Hypothalamus (tissue), 51 donors: ENCODE measurements around the gene POF1B.
A peak's percentile ranks its signal among the peaks of the same experiment; 100 is the strongest.
"Not testable (repeated sequence)": the region's sequence is repeated elsewhere in the genome, so short reads cannot be mapped to it uniquely, and the experiment has no call there.

Experiments used
- DNase-seq, 51 donors: peaks; one replicate each; lab custom pipeline; 2025; lab: John Stamatoyannopoulos, UW

Gene POF1B

GRCh38 chrX:85379174-85379907 lies at the start of gene POF1B:
TSS of gene POF1B (minus strand) at chrX:85379665. CDS start at chrX:85379454, 211 bp downstream.
- no peak for DNase-seq

DNA sequence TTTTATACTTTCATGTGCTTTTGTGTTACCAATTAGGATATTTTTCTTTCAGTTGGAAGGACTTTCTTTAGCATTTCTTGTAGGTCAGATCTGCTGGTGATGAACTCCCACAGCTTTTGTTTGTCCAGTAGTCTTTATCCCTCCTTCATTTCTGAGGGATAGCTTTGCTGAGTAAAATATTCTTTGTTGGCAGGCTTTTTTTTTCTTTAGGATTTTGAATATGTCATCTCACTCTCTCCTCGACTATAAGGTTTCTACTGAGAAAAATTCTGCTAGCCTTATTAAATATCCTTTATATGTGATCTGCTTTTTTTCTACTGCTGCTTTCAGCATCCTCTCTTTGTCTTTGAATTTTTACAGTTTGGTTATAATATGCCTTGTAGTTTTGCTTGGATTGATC lies 49.6 kb upstream of the POF1B start:
- DNase-seq, result no peak

DNA sequence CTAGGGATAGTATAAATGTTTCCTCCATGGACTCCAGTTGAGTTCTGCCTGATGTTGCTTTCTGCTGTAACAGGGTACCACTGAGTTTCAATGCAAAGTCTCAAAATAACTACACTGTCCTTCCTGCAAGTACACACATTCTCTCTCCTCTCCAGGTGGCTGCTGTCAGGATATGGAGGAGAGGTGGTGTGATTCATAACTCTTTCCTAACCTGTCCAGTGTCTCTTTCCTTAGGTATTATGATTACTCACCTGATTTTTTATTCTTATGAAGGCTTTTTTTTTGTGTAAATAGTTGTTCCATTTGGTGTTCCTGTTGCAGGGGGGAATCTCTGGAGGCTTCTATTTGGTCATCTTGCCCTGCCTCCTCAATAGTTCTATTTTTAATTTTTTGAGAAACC lies 39.8 kb upstream of the POF1B start:
- DNase-seq, result no peak

DNA sequence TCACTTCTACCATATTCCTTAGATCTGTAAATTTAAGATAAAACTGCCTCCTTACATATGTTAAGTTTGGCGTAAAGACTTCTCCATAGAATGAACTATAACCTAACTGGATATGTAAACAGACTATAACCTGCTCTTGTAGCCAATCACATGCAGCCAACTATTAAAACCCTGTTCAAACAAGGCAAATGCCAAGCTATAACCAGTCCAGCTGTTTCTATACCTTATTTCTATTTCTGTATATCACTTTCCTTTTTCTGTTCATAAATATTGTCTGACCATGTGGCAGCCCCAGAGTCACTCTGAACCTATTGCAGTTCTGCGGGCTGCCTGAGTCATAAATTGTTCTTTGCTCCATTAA lies 12.4 kb upstream of the POF1B start:
- no peak for DNase-seq

DNA sequence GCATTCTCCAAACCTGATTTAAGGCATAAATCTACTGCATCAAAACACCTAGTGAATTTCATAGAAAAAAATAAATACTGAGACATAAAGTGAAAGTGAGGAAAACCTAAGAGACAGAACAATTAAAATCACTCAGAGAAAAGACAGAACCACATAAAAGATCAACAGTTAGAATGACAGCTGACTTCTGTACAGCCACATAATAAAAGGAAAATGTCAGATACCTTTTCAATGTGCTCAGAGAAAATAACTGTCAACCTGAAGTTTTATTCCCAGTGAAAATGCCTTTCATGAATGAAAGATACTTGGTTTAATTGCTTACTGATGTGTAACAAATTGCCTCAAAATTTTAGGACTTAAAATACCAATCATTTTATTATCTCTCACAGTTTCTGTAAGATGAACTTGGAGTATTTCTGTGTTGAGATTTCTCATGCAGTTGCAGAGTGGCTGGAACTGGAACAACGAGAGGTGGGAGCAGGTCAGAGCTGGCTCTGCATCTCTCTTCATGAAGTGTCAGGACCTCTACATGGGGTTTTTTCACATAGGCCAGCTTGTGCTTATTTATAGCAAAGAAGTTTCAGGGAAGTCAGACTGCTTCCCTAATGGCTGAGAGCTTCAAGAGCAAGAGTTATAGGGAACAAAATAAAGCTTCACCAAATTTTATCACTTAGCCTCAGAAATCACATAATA lies 11.9 kb upstream of the POF1B start:
- DNase-seq, result no peak

DNA sequence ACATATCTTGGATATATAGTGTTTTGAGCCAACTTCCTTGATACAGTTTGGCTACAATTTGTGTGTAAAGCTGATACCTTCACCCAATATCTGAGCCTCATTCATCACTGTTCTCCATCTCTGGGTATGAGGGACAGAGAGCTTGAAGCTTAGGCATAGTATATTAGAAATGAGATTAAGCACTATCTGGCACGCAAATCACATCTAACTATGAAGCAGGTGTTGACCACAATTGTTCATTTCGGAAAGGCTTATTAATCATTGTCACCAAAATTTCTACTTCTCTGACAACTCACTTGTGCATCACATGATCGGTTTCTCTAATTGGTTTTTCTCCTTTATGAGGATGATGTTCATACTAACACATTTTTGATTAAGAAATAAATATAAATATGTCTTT lies 2.1 kb upstream of the POF1B start:
- no peak for DNase-seq

DNA sequence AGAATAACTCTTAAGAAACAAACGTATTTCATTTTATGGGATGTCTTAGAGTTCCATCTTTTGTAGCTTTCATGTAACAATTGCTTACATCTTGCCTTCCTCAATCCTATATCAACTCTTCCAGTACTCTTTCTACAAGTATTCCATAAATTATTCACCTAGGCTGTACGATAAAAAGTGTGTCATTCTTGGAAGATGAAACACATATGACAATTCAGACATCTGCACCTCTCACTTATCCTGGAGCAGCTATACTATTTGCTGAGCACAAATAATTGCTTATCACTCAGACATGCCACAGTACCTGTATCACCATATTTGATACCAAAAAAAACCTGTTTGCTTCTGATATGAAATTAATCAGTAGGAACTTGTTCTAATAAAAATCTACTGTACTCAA lies 1.0 kb downstream of the POF1B start:
- DNase-seq, result no peak

- no peak for DNase-seq
Observed at GRCh38 chrX:85375333-85375738, 4.1 kb downstream of the POF1B start.

DNA sequence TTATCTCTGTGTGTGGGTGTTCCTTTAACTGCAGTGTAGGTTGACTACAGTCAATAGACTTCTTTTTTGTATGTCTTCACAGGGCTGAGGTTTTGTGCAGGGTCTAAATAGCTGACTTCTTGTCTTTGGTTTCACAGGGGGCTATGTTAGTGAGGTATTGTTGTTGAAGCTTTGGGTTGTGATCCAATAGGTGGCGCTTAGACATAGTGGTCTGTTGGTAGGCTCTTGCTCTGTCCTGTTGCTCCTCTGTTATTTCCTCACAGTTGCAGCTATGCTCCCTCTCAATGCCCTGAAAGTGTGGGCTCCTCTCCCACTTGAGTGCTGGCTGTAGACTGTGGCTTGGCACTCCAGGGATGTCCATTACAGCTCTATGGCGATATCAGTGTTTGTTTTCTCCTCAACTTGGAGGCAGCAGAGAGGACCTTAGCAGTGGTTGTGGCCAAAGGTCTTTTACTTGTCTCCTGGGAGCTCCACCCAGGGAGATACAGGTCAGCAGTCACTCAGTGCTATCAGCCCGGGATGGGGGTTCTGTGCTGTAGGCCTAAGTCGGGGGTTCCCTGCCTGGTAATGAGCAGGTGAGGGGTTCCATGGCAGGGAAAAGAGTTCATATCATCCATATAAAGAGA lies 14.0 kb downstream of the POF1B start:
- no peak for DNase-seq

DNA sequence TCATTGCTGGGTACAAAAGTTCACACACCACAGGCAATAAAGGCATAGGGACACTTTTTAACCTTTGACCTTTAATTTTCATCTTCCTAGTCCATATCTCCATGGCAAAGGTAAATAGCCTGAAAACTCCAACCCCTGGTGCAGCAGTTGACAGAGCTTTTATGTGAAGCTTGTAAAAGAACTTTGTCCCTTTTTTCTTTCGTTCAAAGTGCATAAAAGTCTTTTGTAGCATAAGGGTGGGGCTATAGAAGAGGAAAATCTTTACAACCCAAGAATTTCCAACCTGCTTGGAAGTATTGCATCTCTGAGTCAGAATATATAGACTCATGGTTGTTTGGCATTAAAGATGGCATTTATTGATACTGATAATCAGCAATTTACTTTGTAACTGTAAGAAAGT lies 20.4 kb downstream of the POF1B start:
- DNase-seq, result no peak

DNA sequence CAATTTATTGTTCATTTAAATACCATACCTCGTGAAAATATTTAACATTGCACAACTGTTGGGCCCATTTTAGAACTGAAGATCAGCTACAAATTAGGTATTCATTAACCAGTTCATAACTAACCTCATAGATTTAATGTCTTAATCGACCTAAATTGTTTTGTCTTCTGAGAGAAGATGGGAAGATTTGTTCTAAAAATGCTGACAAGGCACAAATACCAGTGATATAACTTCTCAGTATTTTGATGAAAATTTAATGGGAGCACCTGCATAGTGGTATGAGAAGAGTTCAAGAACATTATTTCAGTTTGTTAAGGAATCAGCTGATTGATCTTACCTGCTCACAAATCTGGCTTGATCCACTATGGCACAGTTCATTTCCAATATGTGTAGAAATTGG lies 33.9 kb downstream of the POF1B start:
- no peak for DNase-seq

DNA sequence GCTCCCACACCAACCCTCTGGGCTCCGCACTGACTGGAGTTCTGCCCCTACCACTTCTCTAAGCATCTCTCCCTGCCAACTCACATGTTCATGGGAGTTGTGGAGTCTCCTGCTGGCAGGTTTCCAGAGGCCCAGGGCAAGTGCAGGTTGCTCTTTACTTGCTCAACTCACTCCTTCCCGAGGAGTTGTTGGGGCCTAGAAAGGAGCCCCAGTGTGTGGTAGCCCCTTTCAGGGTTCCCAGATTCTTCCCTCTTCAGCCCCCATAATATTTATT lies 52.5 kb downstream of the POF1B start:
- DNase-seq, result no peak

DNA sequence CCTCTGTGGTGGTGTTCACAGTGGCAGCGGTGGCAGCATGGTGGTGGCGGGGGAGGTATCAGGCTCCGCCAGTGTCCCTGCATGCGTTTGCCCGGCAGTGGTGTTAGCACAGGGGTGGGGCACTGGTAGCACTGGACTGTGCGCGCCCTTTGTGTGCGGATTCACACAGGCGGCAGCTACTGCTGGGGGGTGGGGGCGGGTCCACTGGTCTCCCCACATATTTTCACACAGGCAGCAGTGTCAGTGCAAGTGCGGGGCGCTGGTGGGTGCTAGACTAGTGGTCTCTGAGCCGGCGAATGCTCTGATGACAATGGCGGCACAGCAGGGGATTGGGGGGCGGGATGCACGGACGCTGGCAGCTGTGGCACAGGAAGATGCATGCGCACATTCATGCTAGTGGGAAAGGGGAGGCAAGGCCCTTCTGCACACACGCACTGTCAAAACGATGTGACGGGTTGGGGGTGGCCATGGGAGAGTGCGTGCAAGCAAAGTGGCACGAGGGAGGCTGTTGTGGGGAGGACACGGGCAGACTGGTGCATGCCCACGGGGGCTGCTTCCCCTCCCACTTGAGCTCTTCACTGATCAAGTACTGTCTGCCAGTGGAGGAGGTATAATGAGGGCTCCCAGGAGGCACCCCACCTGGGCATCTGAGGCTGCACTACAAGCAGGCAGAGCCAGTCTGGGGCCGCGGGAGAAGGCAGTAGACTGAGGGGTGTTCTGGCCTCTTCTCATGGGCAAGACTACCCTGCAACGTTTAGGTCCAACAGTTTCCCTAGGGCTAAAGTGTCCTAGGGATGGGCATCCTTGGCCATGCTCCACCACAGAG lies 53.0 kb downstream of the POF1B start:
- peak in 2 of 51 donors; percentile 0 for DNase-seq

GRCh38 chrX:85311348-85311747 lies 68.1 kb downstream of the POF1B start:
- not testable (repeated sequence) for DNase-seq

GRCh38 chrX:85309717-85310116 lies 69.7 kb downstream of the POF1B start:
- no peak for DNase-seq

DNA sequence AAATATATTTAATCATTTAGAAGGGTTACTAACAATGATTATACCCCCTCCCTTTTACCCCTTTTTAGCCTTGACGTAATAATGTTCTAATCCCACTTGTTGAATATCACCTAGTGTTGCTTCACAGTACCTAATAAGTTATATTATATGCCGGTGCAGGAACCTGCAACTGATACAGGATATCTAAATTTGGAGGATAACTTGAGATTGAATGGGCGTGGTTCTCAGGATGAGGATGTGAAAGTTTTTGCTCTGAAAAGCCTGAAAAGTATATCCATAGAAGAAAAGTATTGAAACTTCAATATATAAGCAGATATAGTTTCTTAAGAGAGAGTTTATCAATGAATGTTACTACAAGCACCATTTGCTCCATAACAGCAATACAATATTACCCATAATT lies 75.9 kb downstream of the POF1B start:
- DNase-seq, result no peak

- no peak for DNase-seq
Observed at GRCh38 chrX:85288992-85289723, 90.3 kb downstream of the POF1B start.

DNA sequence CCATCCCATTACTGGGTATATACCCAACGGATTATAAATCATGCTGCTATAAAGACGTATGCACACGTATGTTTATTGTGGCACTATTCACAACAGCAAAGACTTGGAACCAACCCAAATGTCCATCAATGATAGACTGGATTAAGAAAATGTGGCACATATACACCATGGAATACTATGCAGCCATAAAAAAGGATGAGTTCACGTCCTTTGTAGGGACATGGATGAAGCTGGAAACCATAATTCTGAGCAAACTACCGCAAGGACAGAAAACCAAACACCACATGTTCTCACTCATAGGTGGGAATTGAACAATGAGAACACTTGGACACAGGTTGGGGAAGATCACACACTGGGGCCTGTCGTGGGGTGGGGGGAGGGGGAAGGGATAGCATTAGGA lies 94.2 kb downstream of the POF1B start:
- not testable (repeated sequence) for DNase-seq

- DNase-seq, result peak in 28 of 51 donors; percentile 0 to 43 (median 4)
Observed at GRCh38 chrX:85244450-85245211, 134.8 kb downstream of the POF1B start.
